Measurements from ENCODE around the gene CPNE7. TPM values are rescaled to one million over a fixed set of nuclear protein-coding genes. Genes with fewer than 3 reads are reported as not detected.
A peak's percentile ranks its signal among the peaks of the same experiment; 100 is the strongest.

CPNE7 gene
- total RNA-seq, 1 experiment from 2014 or later, result not detected

DNA sequence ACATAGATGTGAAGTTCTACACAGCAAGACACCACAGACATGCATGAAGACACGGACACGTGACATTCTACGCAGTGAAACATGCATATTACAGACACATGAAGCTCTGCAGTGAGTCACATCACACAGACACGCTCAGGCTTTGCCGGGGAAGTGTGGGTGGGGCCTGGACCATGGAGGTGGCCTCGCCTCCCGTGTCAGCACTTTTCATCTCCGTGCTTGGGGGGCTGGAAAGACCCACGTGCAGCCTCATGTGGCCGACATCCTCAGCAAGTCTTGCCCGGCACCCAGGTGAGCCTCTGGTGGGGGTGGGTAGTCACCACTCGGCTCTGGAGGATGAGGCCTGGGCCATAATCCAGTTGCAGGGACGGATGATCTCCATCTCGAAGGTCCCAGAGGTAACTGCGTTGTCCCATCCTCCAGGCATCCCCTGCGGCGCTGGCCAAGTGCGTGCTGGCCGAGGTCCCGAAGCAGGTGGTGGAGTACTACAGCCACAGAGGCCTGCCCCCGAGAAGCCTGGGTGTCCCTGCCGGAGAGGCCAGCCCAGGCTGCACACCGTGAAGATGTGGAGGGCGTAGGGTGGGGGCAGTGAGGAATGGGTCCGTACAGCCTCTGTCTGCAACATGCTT lies 20.6 kb downstream of the CPNE7 start:
- no peaks in the 10 kb centered on the region for H3K9me3 ChIP-seq (replicated peaks)
- no peaks in the 10 kb centered on the region for H3K4me1 ChIP-seq
- no peak for DNase-seq
- no peaks in the 10 kb centered on the region for H3K36me3 ChIP-seq
- H3K27me3 ChIP-seq, result no peaks in the 10 kb centered on the region
- H3K4me3 ChIP-seq, result no peak overlapping the region
- H3K27ac ChIP-seq, result no peak overlapping the region

DNA sequence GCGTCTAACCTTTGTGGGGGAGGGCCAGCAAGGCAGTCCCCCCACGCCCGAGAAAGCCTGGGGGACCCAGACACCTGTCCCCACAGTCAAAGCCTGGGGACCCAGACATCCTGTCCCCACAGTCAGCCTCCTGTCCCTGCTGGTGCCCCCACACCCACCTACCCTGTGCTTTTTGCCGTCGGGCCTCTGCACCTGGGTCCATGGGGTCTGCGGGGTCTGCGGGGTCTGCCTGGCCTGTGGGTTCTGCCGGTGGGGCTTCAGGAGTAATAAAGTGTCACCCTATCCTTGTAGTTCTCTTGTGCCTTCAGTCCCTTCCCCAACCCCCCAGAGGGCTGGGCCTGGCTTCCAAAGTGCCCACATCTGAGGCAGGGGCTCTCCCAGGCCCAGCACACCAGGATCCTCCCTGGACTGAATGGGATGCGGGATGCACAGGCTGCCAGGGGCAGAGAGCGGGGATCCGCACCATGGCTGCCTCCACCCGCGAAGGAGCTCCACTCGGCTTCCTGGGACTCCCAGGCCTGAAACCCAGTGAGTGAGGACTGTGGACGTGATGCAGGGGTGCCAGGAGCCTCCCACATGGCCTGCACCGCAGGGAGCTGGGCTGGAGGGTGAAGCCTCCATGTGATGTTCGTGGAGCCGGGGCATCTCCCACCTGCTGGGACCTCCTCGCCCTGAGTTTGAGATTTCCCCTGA lies 21.5 kb downstream of the CPNE7 start:
- peaks cover 5% of the 10 kb centered on the region; the same call in 1 of the 2 replicates for H3K4me1 ChIP-seq
- no peaks in the 10 kb centered on the region for H3K9me3 ChIP-seq (replicated peaks)
- no peaks in the 10 kb centered on the region for H3K27me3 ChIP-seq
- no peak overlapping the region for H3K4me3 ChIP-seq
- no peak for DNase-seq
- no peak overlapping the region for H3K27ac ChIP-seq
- no peaks in the 10 kb centered on the region for H3K36me3 ChIP-seq

- Histone ChIP-seq H3K36me3 (no peaks in the 10 kb centered on the region), H3K27me3 (no peaks in the 10 kb centered on the region), H3K9me3 (replicated peaks) (no peaks in the 10 kb centered on the region), H3K4me1 (peaks cover 11% of the 10 kb centered on the region; the same call in 1 of the 2 replicates), H3K27ac (no peak overlapping the region), H3K4me3 (no peak overlapping the region)
- DNase-seq, result no peak
Measured at GRCh38 chr16:89598199-89598598, 22.6 kb downstream of the CPNE7 start.

- no peak overlapping the region for H3K27ac ChIP-seq
- no peaks in the 10 kb centered on the region for H3K36me3 ChIP-seq
- H3K4me1 ChIP-seq, result peaks cover 11% of the 10 kb centered on the region; the same call in 1 of the 2 replicates
- DNase-seq, result peak; percentile 65 to 70
- no peak overlapping the region for H3K4me3 ChIP-seq
- no peaks in the 10 kb centered on the region for H3K27me3 ChIP-seq
- H3K9me3 ChIP-seq (replicated peaks), result no peaks in the 10 kb centered on the region
Measured at GRCh38 chr16:89599451-89599858, 23.9 kb downstream of the CPNE7 start.

DNA sequence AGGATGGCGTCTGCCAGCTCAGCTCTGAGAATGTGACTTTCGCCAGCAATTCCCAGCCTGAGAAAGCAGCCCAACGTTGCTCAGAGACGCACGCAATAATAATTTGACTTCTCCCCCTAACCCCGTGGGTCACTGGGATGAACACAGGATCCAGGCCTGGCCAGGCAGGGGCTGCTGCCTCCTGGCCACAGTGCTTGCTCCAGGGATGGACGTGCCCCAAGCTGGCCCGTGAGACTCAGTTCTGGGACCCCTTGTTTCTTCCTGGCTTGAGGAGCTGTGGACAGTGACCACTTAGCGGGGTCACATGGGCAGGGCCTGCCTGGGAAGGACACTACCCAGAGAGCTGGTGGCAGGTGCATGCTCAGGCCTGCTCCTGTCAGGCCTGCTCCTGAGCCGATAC lies 24.3 kb downstream of the CPNE7 start:
- DNase-seq, result no peak
- no peaks in the 10 kb centered on the region for H3K9me3 ChIP-seq (replicated peaks)
- H3K36me3 ChIP-seq, result no peaks in the 10 kb centered on the region
- no peak overlapping the region for H3K4me3 ChIP-seq
- no peak overlapping the region for H3K27ac ChIP-seq
- H3K4me1 ChIP-seq, result peaks cover 11% of the 10 kb centered on the region; the same call in 1 of the 2 replicates
- no peaks in the 10 kb centered on the region for H3K27me3 ChIP-seq

GRCh38 chr16:89600427-89600826 lies 24.9 kb downstream of the CPNE7 start:
- peaks cover 11% of the 10 kb centered on the region; the same call in 1 of the 2 replicates for H3K4me1 ChIP-seq
- no peak overlapping the region for H3K4me3 ChIP-seq
- H3K27me3 ChIP-seq, result no peaks in the 10 kb centered on the region
- no peaks in the 10 kb centered on the region for H3K36me3 ChIP-seq
- DNase-seq, result no peak
- H3K9me3 ChIP-seq (replicated peaks), result no peaks in the 10 kb centered on the region
- no peak overlapping the region for H3K27ac ChIP-seq

DNA sequence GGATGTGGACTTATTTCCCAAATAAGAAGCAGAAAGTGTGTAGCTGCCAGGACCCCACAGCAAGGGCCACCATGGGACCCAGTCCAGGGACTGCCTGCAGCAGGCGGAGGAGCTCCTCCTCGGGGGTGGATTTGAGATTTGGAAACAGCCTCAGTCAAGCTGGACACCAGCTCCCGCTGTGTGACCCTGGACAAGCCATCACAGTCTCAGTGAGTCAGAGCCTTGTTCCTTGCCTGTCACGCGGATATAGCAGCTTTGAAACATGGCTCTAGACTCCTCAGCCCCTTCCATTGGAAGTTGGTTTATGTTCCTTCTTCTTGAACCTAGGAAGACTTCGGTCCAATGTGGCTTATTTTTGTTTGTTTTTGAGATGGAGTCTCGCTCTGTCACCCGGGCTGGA lies 25.4 kb downstream of the CPNE7 start:
- Histone ChIP-seq H3K4me3 (no peak overlapping the region), H3K36me3 (no peaks in the 10 kb centered on the region), H3K27me3 (no peaks in the 10 kb centered on the region), H3K9me3 (replicated peaks) (no peaks in the 10 kb centered on the region), H3K4me1 (peaks cover 12% of the 10 kb centered on the region), H3K27ac (no peak overlapping the region)
- DNase-seq, result no peak

GRCh38 chr16:89601906-89602272 lies 26.3 kb downstream of the CPNE7 start:
- DNase-seq, result no peak
- H3K27me3 ChIP-seq, result no peaks in the 10 kb centered on the region
- peaks cover 14% of the 10 kb centered on the region for H3K4me1 ChIP-seq
- H3K27ac ChIP-seq, result no peak overlapping the region
- no peaks in the 10 kb centered on the region for H3K9me3 ChIP-seq (replicated peaks)
- no peaks in the 10 kb centered on the region for H3K36me3 ChIP-seq
- H3K4me3 ChIP-seq, result no peak overlapping the region

GRCh38 chr16:89602273-89602951 lies 26.9 kb downstream of the CPNE7 start:
- Histone ChIP-seq H3K9me3 (replicated peaks) (no peaks in the 10 kb centered on the region), H3K27me3 (no peaks in the 10 kb centered on the region), H3K4me3 (peak overlapping the region; percentile 16), H3K36me3 (no peaks in the 10 kb centered on the region), H3K4me1 (peaks cover 14% of the 10 kb centered on the region), H3K27ac (no peak overlapping the region)
- DNase-seq, result peak; percentile 92 to 94

- Histone ChIP-seq H3K36me3 (no peaks in the 10 kb centered on the region), H3K27me3 (no peaks in the 10 kb centered on the region), H3K4me3 (no peak overlapping the region), H3K9me3 (replicated peaks) (no peaks in the 10 kb centered on the region), H3K4me1 (peaks cover 14% of the 10 kb centered on the region), H3K27ac (no peak overlapping the region)
- DNase-seq, result no peak
Measured at GRCh38 chr16:89602952-89603590, 27.5 kb downstream of the CPNE7 start.

DNA sequence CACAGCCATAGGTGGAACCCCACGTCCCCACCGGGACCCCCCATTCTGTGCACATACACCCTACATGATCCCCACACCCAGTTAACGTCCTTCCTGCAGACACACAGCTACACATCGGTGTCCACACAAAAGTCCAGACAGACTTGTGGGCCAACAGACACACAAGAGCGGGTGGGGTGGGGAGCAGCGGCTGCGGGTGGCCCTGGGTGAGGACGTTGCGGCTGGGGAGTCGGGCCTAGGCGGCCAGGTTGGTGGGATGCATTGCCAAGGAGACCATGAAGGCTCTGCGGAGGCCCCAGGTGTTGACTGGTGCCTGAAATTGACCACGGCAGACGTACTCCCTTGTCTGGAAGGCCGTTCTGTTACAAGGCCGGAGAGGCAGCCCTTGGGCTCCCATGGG lies 29.2 kb downstream of the CPNE7 start:
- Histone ChIP-seq H3K36me3 (no peaks in the 10 kb centered on the region), H3K4me1 (peaks cover 17% of the 10 kb centered on the region), H3K27ac (no peak overlapping the region), H3K27me3 (no peaks in the 10 kb centered on the region), H3K4me3 (no peak overlapping the region), H3K9me3 (replicated peaks) (no peaks in the 10 kb centered on the region)
- no peak for DNase-seq

- Histone ChIP-seq H3K4me1 (peaks cover 22% of the 10 kb centered on the region), H3K36me3 (no peaks in the 10 kb centered on the region), H3K4me3 (no peak overlapping the region), H3K9me3 (replicated peaks) (no peaks in the 10 kb centered on the region), H3K27ac (no peak overlapping the region), H3K27me3 (no peaks in the 10 kb centered on the region)
- DNase-seq, result no peak
Measured at GRCh38 chr16:89605186-89605970, 29.8 kb downstream of the CPNE7 start.

- no peaks in the 10 kb centered on the region for H3K9me3 ChIP-seq (replicated peaks)
Measured at GRCh38 chr16:89606006-89606405, 30.4 kb downstream of the CPNE7 start.

GRCh38 chr16:89607453-89607852 lies 31.9 kb downstream of the CPNE7 start:
- Histone ChIP-seq H3K27ac (no peak overlapping the region), H3K27me3 (no peaks in the 10 kb centered on the region), H3K9me3 (replicated peaks) (no peaks in the 10 kb centered on the region), H3K4me1 (peaks cover 16% of the 10 kb centered on the region), H3K36me3 (no peaks in the 10 kb centered on the region), H3K4me3 (no peak overlapping the region)
- no peak for DNase-seq

More at GRCh38 chr16:89606006-89606405, 30.4 kb downstream of the CPNE7 start:
- Histone ChIP-seq H3K27ac (no peak overlapping the region), H3K4me3 (no peak overlapping the region), H3K27me3 (no peaks in the 10 kb centered on the region), H3K36me3 (no peaks in the 10 kb centered on the region), H3K4me1 (peaks cover 22% of the 10 kb centered on the region)
- DNase-seq, result peak; percentile 80 to 89

Data from SJCRH30 (cell line).